GM12878 (cell line): ENCODE results near the gene ZNF99. TPM values are rescaled to one million over a fixed set of nuclear protein-coding genes. Genes with fewer than 3 reads are reported as not detected.
"Not testable (repeated sequence)": the region's sequence is repeated elsewhere in the genome, so short reads cannot be mapped to it uniquely, and the experiment has no call there.

Experiments used
- ATAC-seq: fragments of 200-7000 bp; cut with Tn5 transposase; 3 replicates; pipeline ENCODE4 v1.9.1; 2020; ENCODE audit warnings: mild to moderate bottlenecking, moderate library complexity
- BruUV-seq: library from RNA; stranded (reverse); fragments of 400-500 nt; replicated peaks from 2 replicates; lab custom pipeline; 2021; lab: Mats Ljungman, UMichigan
- CTCF ChIA-PET: fragments of 300-600 bp; sonication (Branson Sonifier 250); formaldehyde crosslinking; extraction: SDS; loops from one replicate; lab custom pipeline; 2021; ENCODE audit warnings: inconsistent platforms; lab: Yijun Ruan, JAX
- POLR2A ChIA-PET: fragments of 350-600 bp; formaldehyde crosslinking; extraction: SDS; loops from one replicate; lab custom pipeline; 2021; ENCODE audit warnings: inconsistent platforms; lab: Charles Lee
- RAD21 ChIA-PET: fragments of 300-600 bp; sonication (Branson Sonifier 250); formaldehyde crosslinking; loops from one replicate; lab custom pipeline; 2023; ENCODE audit warnings: antibody characterized with exemption; ENCODE audit not compliant: unreplicated experiment; lab: Charles Lee
- SMC1A ChIA-PET: fragments of 300-600 bp; sonication (Branson Sonifier 250); formaldehyde crosslinking; loops from one replicate; lab custom pipeline; 2023; ENCODE audit not compliant: unreplicated experiment, uncharacterized antibody; lab: Charles Lee
- DNase-seq: peaks from one replicate; pipeline ENCODE4 v3.0.0-alpha.2; 2011; ENCODE audit warnings: low read depth, low spot score
- FAIRE-seq: peaks from 3 replicates; lab custom pipeline; 2011; peaks lifted over from hg19 to GRCh38; lab: Jason Lieb, UNC
- H2AFZ ChIP-seq: 2 replicates; pipeline ENCODE4 v1.6.0; 2011; ENCODE audit warnings: low read depth, low read length, control low read depth; ENCODE audit not compliant: control insufficient read depth
- H3K27ac ChIP-seq: 2 replicates; pipeline ENCODE4 v1.5.1; 2011; ENCODE audit warnings: control low read depth; ENCODE audit not compliant: control insufficient read depth, insufficient read depth
- H3K27me3 ChIP-seq, 2 experiments: replicated peaks in 1 of 2; 2 replicates each; pipeline versions ENCODE4 v1.6.0 to v1.6.1; 2011; ENCODE audit warnings: low read length in 1 of 2; ENCODE audit not compliant: control insufficient read depth in 2 of 2, insufficient read depth in 2 of 2
- H3K36me3 ChIP-seq, 2 experiments: 2 replicates each; pipeline ENCODE4 v1.5.1; 2011; ENCODE audit warnings: low read length in 1 of 2; ENCODE audit not compliant: control insufficient read depth in 2 of 2, insufficient read depth in 2 of 2
- H3K4me1 ChIP-seq: 2 replicates; pipeline ENCODE4 v1.6.1; 2011; ENCODE audit warnings: mild to moderate bottlenecking, low read length, moderate library complexity, mixed read lengths; ENCODE audit not compliant: control insufficient read depth, insufficient read depth
- H3K4me2 ChIP-seq: 2 replicates; pipeline ENCODE4 v1.6.0; 2011; ENCODE audit warnings: control low read depth; ENCODE audit not compliant: control insufficient read depth, insufficient read depth
- H3K4me3 ChIP-seq: fragments of 200-600 bp; sonication (generic); 2 replicates; pipeline ENCODE4 v1.5.1; 2016
- H3K79me2 ChIP-seq: 2 replicates; pipeline ENCODE4 v1.6.0; 2011; ENCODE audit warnings: low read length; ENCODE audit not compliant: control insufficient read depth, insufficient read depth
- H3K9ac ChIP-seq: 2 replicates; pipeline ENCODE4 v1.8.0; 2011; ENCODE audit warnings: low read length, control low read depth, mixed read lengths; ENCODE audit not compliant: control insufficient read depth, insufficient read depth
- H3K9me3 ChIP-seq: replicated peaks from 3 replicates; pipeline ENCODE4 v1.5.1; 2011; ENCODE audit warnings: mild to moderate bottlenecking, low read length; ENCODE audit not compliant: control insufficient read depth, insufficient read depth
- H4K20me1 ChIP-seq: 2 replicates; pipeline ENCODE4 v1.6.0; 2011; ENCODE audit not compliant: control insufficient read depth, insufficient read depth
- WGBS: methylation state at CpG from one replicate; pipeline ENCODE4 v1.1.6; 2016; ENCODE audit warnings: low lambda C conversion rate; ENCODE audit not compliant: insufficient replicate concordance, insufficient coverage; ENCODE audit errors: missing lambda C conversion rate; 5-methylcytosine and 5-hydroxymethylcytosine counted together
- in situ Hi-C: fragments of 300-500 bp; cut with MboI; formaldehyde crosslinking; loops from 9 replicates; pipeline ENCODE4 v1.14.3; 2018; ENCODE audit warnings: mixed read lengths
- intact Hi-C: fragments of 100-400 bp; cut with micrococcal nuclease; formaldehyde crosslinking; loops from one replicate; pipeline ENCODE4 v1.14.2; 2022; ENCODE audit not compliant: unreplicated experiment
- polyA plus RNA-seq, 11 experiments: library from polyadenylated mRNA; depleted of rRNA in 4 of 11; unstranded in 6 of 11; stranded (reverse) in 5 of 11; fragments of >200 nt; fragmentation: Nextera tagmentation in 4 of 11; fragmentation: Illumina TruSeq in 1 of 11; extraction: Ambion mirVana in 4 of 11; extraction: Trizol in 1 of 11; gene quantifications; 1 replicate in 1 of 11; 2 replicates in 10 of 11; pipeline versions ENCODE4 v1.2.1 to v1.2.3, GENCODE V29; 2011 to 2016; ENCODE audit warnings: inconsistent platforms in 2 of 11, missing spikeins in 2 of 11, low read depth in 1 of 11
- small RNA-seq: library from RNA; depleted of rRNA; stranded (forward); fragments of <200 nt; gene quantifications from one replicate; pipeline ENCODE3, GENCODE V24; 2014
- total RNA-seq, 4 experiments: library from RNA; depleted of rRNA in 3 of 4; stranded (reverse); fragments of >200 nt in 3 of 4; fragmentation: Illumina TruSeq in 1 of 4; extraction: Trizol in 1 of 4; gene quantifications; 2 replicates each; pipeline versions ENCODE4 v1.2.1 to v1.2.3, GENCODE V29; 2013 to 2021

ZNF99 gene
- total and polyA plus RNA-seq, 10 of the 15 experiments (the other 5 are each of a cell fraction or from before 2014, with no cell fraction given) = not detected

GRCh38 chr19:22702661-22703060, 81.3 kb downstream of the ZNF99 start:
- POLR2A ChIA-PET, SMC1A ChIA-PET, H3K9ac ChIP-seq, H3K4me2 ChIP-seq, H3K9me3 ChIP-seq, H3K4me1 ChIP-seq, in situ Hi-C loops, H4K20me1 ChIP-seq, FAIRE-seq, H3K27ac ChIP-seq, BruUV-seq, DNase-seq, H3K36me3 ChIP-seq, RAD21 ChIA-PET, ATAC-seq, intact Hi-C loops, H3K79me2 ChIP-seq, H3K27me3 ChIP-seq, H3K4me3 ChIP-seq, H2AFZ ChIP-seq, CTCF ChIA-PET: not testable (repeated sequence)
- WGBS = 56% methylated on average over 5 of the region's 22 CpGs

Small RNA genes within 50 kb of the gene (small RNA-seq; reads per million reads assigned to genes)
- gene AC008626.1 (not detected), gene AC008626.2 (not detected)

Other genes starting within 250 kb of the ZNF99 start
- gene ZNF492, start 149.8 kb downstream of the ZNF99 start, total RNA-seq (2014; rRNA removed) = not detected in 2 replicates
- not detected in 2 replicates for gene ZNF492, start 149.8 kb downstream of the ZNF99 start, total RNA-seq (2014; rRNA removed; fragmentation: Illumina TruSeq; extraction: Trizol)
- gene ZNF492, start 149.8 kb downstream of the ZNF99 start, total RNA-seq (2021) = not detected in 2 replicates
- not detected in 2 replicates for gene ZNF492, start 149.8 kb downstream of the ZNF99 start, polyA plus RNA-seq (2011; rRNA removed)
- gene ZNF492, start 149.8 kb downstream of the ZNF99 start, polyA plus RNA-seq (2014; fragmentation: Illumina TruSeq; extraction: Trizol) = not detected in 2 replicates
- not detected for gene ZNF492, start 149.8 kb downstream of the ZNF99 start, polyA plus RNA-seq (2014; fragmentation: Nextera tagmentation; extraction: Ambion mirVana)
- gene ZNF492, start 149.8 kb downstream of the ZNF99 start, polyA plus RNA-seq (2014; rRNA removed) = not detected in 2 replicates
- gene ZNF492, start 149.8 kb downstream of the ZNF99 start, polyA plus RNA-seq (2016; fragmentation: Nextera tagmentation; extraction: Ambion mirVana) = not detected
- gene ZNF723, start 48.1 kb upstream of the ZNF99 start, total RNA-seq (2014; rRNA removed) = not detected in 2 replicates
- not detected in 2 replicates for gene ZNF723, start 48.1 kb upstream of the ZNF99 start, total RNA-seq (2014; rRNA removed; fragmentation: Illumina TruSeq; extraction: Trizol)
- not detected in 2 replicates for gene ZNF723, start 48.1 kb upstream of the ZNF99 start, total RNA-seq (2021)
- not detected in 2 replicates for gene ZNF723, start 48.1 kb upstream of the ZNF99 start, polyA plus RNA-seq (2011; rRNA removed)
- not detected in 2 replicates for gene ZNF723, start 48.1 kb upstream of the ZNF99 start, polyA plus RNA-seq (2014; fragmentation: Illumina TruSeq; extraction: Trizol)
- not detected for gene ZNF723, start 48.1 kb upstream of the ZNF99 start, polyA plus RNA-seq (2014; fragmentation: Nextera tagmentation; extraction: Ambion mirVana)
- 0.10 TPM in 1 of 2 replicates, not detected in the other for gene ZNF723, start 48.1 kb upstream of the ZNF99 start, polyA plus RNA-seq (2014; rRNA removed)
- gene ZNF723, start 48.1 kb upstream of the ZNF99 start, polyA plus RNA-seq (2016; fragmentation: Nextera tagmentation; extraction: Ambion mirVana) = not detected
- not detected in 2 replicates for gene ZNF728, start 219.0 kb upstream of the ZNF99 start, total RNA-seq (2014; rRNA removed)
- gene ZNF728, start 219.0 kb upstream of the ZNF99 start, total RNA-seq (2014; rRNA removed; fragmentation: Illumina TruSeq; extraction: Trizol) = not detected in 2 replicates
- not detected in 2 replicates for gene ZNF728, start 219.0 kb upstream of the ZNF99 start, total RNA-seq (2021)
- gene ZNF728, start 219.0 kb upstream of the ZNF99 start, polyA plus RNA-seq (2011; rRNA removed) = not detected in 2 replicates
- not detected in 2 replicates for gene ZNF728, start 219.0 kb upstream of the ZNF99 start, polyA plus RNA-seq (2014; fragmentation: Illumina TruSeq; extraction: Trizol)
- not detected for gene ZNF728, start 219.0 kb upstream of the ZNF99 start, polyA plus RNA-seq (2014; fragmentation: Nextera tagmentation; extraction: Ambion mirVana)
- gene ZNF728, start 219.0 kb upstream of the ZNF99 start, polyA plus RNA-seq (2014; rRNA removed) = not detected in 2 replicates
- gene ZNF728, start 219.0 kb upstream of the ZNF99 start, polyA plus RNA-seq (2016; fragmentation: Nextera tagmentation; extraction: Ambion mirVana) = not detected